ENCODE results near the gene ERP44.
"Not testable (repeated sequence)": the region's sequence is repeated elsewhere in the genome, so short reads cannot be mapped to it uniquely, and the experiment has no call there.

The ERP44 gene

GRCh38 chr9:100099722-100100042, 882 bp upstream of the ERP44 start:
- peak overlapping the region; percentile 82 for H3K27ac ChIP-seq (ENCODE audit: low read length)

GRCh38 chr9:100098046-100098886, 534 bp downstream of the ERP44 start:
- Histone ChIP-seq H3K27me3 (ENCODE audit: low read depth, low read length) (no peaks in the 10 kb centered on the region), H3K4me1 (ENCODE audit: control insufficient read depth in 1 of 2, insufficient read depth in 2 of 2, low read length in 2 of 2) (peaks cover 9 to 23% of the 10 kb centered on the region in 2 donors), H3K27ac (ENCODE audit: low read length) (peak overlapping the region; percentile 92), H3K36me3 (ENCODE audit: control insufficient read depth in 1 of 2, insufficient read depth in 2 of 2, low read length in 2 of 2) (peaks cover 0 to 4% of the 10 kb centered on the region in 2 donors), H3K9me3 (ENCODE audit: control insufficient read depth in 1 of 2, low read length in 2 of 2) (no peaks in the 10 kb centered on the region), H3K4me3 (ENCODE audit: low read depth in 1 of 2, low read length in 2 of 2) (peak overlapping the region; percentile 93 to 99)

More at GRCh38 chr9:100099722-100100042, 882 bp upstream of the ERP44 start:
- Histone ChIP-seq H3K4me1 (ENCODE audit: control insufficient read depth in 1 of 2, insufficient read depth in 2 of 2, low read length in 2 of 2) (peaks cover 9 to 23% of the 10 kb centered on the region in 2 donors), H3K4me3 (ENCODE audit: low read depth in 1 of 2, low read length in 2 of 2) (peak overlapping the region; percentile 93 to 99), H3K9me3 (ENCODE audit: control insufficient read depth in 1 of 2, low read length in 2 of 2) (no peaks in the 10 kb centered on the region), H3K36me3 (ENCODE audit: control insufficient read depth in 1 of 2, insufficient read depth in 2 of 2, low read length in 2 of 2) (peaks cover 6 to 12% of the 10 kb centered on the region in 2 donors), H3K27me3 (ENCODE audit: low read depth, low read length) (no peaks in the 10 kb centered on the region)

DNA sequence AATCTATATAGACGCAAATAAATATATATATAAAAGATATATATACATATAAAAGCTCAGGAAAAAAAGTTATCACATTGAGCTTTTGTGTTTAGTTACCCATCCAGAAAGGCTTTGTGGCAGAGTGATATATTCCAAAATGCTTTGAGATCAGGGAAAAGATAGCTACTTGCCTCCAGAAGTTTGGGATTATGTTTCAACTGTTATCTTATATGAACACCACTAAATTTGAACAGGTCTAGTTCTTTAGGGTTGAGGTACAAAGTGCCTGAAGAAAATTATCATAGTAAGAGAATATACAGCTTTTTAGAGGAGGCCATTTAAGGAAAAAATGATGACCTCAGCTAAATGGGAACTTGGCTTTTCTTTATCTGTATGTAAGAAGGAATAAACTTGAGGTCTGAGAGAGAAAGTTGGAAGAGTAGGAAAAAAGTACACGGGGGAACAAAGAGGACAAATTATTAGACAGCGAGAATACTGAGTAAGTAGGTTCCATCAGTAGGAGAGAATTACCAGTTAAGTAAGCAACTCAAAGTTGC, 2.4 kb downstream of the ERP44 start:
- H3K9me3 ChIP-seq (ENCODE audit: control insufficient read depth in 1 of 2, low read length in 2 of 2) = no peaks in the 10 kb centered on the region
- no peak overlapping the region for H3K4me3 ChIP-seq (ENCODE audit: low read depth in 1 of 2, low read length in 2 of 2)
- H3K27me3 ChIP-seq (ENCODE audit: low read depth, low read length) = no peaks in the 10 kb centered on the region
- peaks cover 0 to 4% of the 10 kb centered on the region in 2 donors for H3K36me3 ChIP-seq (ENCODE audit: control insufficient read depth in 1 of 2, insufficient read depth in 2 of 2, low read length in 2 of 2)
- H3K27ac ChIP-seq (ENCODE audit: low read length) = no peak overlapping the region
- peaks cover 9 to 23% of the 10 kb centered on the region in 2 donors for H3K4me1 ChIP-seq (ENCODE audit: control insufficient read depth in 1 of 2, insufficient read depth in 2 of 2, low read length in 2 of 2)

DNA sequence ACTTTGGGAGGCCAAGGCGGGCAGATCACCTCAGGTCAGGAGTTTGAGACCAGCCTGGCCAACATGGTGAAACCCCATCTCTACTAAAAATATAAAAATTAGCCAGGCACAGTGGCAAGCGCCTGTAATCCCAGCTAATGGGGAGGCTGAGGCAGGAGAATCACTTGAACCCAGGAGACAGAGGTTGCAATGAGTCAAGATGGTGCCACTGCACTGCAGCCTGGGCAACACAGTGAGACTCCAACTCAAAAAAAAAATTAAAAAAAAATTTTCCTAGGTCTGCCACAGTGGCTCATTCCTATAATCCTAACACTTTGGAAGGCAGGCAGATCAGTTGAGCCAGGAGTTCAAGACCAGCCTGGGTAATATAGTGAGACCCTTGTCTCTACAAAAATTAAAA, 4.4 kb downstream of the ERP44 start:
- not testable (repeated sequence) for H3K27ac ChIP-seq (ENCODE audit: low read length)

GRCh38 chr9:100092066-100092465, 6.7 kb downstream of the ERP44 start:
- H3K36me3 ChIP-seq (ENCODE audit: control insufficient read depth in 1 of 2, insufficient read depth in 2 of 2, low read length in 2 of 2) = no peaks in the 10 kb centered on the region
- no peaks in the 10 kb centered on the region for H3K9me3 ChIP-seq (ENCODE audit: control insufficient read depth in 1 of 2, low read length in 2 of 2)
- no peak overlapping the region for H3K27ac ChIP-seq (ENCODE audit: low read length)
- H3K4me3 ChIP-seq (ENCODE audit: low read depth in 1 of 2, low read length in 2 of 2) = no peak overlapping the region
- H3K4me1 ChIP-seq (ENCODE audit: control insufficient read depth in 1 of 2, insufficient read depth in 2 of 2, low read length in 2 of 2) = peaks cover 0 to 8% of the 10 kb centered on the region in 2 donors
- H3K27me3 ChIP-seq (ENCODE audit: low read depth, low read length) = no peaks in the 10 kb centered on the region

More for the DNA sequence above, 4.4 kb downstream of the ERP44 start:
- H3K4me3 ChIP-seq (ENCODE audit: low read depth in 1 of 2, low read length in 2 of 2); H3K27me3 ChIP-seq (ENCODE audit: low read depth, low read length); H3K9me3 ChIP-seq (ENCODE audit: control insufficient read depth in 1 of 2, low read length in 2 of 2); H3K36me3 ChIP-seq (ENCODE audit: control insufficient read depth in 1 of 2, insufficient read depth in 2 of 2, low read length in 2 of 2): not testable (repeated sequence)
- peaks cover 9 to 19% of the 10 kb centered on the region in 2 donors for H3K4me1 ChIP-seq (ENCODE audit: control insufficient read depth in 1 of 2, insufficient read depth in 2 of 2, low read length in 2 of 2)

DNA sequence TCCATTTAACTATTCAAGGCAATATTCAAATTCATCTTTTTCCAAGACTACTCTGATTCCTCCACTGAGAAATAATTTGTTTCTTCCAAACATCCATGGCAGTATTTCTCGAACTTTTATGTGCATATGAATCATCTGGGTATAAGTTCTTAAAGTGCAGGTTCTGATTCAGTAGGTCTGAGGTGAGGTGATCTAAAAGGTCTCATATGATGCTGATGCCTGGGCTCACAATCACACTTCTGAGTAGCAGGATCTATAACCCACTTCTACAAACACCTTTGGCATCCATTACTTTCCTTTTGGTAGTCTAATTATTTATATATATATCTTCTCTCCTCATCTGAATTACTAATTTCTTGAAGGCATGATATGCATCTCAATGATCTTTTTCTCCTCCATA, 7.2 kb downstream of the ERP44 start:
- peaks cover 0 to 4% of the 10 kb centered on the region in 2 donors for H3K4me1 ChIP-seq (ENCODE audit: control insufficient read depth in 1 of 2, insufficient read depth in 2 of 2, low read length in 2 of 2)
- no peaks in the 10 kb centered on the region for H3K27me3 ChIP-seq (ENCODE audit: low read depth, low read length)
- H3K36me3 ChIP-seq (ENCODE audit: control insufficient read depth in 1 of 2, insufficient read depth in 2 of 2, low read length in 2 of 2) = no peaks in the 10 kb centered on the region
- H3K9me3 ChIP-seq (ENCODE audit: control insufficient read depth in 1 of 2, low read length in 2 of 2) = no peaks in the 10 kb centered on the region
- no peak overlapping the region for H3K27ac ChIP-seq (ENCODE audit: low read length)
- no peak overlapping the region for H3K4me3 ChIP-seq (ENCODE audit: low read depth in 1 of 2, low read length in 2 of 2)

DNA sequence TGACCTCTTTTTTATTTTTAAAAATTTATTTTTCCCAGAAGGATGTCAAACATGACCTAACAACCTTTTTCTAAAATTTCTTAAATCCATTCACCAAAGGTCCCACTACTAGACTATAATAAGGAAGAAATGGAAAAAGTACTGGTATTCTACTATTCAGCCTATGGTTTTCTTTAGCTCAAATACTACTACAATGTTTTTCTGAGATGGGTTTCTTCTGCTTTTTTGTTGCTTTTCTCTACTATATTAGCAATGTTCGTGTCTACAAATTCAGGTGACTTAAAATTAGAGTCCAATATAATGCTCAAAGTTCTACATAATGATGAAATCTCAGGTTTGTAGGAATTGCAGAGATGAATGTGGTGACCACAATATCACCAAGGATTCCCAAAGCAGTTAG, 7.9 kb downstream of the ERP44 start:
- Histone ChIP-seq H3K27me3 (ENCODE audit: low read depth, low read length) (no peaks in the 10 kb centered on the region), H3K36me3 (ENCODE audit: control insufficient read depth in 1 of 2, insufficient read depth in 2 of 2, low read length in 2 of 2) (no peaks in the 10 kb centered on the region), H3K27ac (ENCODE audit: low read length) (no peak overlapping the region), H3K4me3 (ENCODE audit: low read depth in 1 of 2, low read length in 2 of 2) (no peak overlapping the region), H3K9me3 (ENCODE audit: control insufficient read depth in 1 of 2, low read length in 2 of 2) (no peaks in the 10 kb centered on the region), H3K4me1 (ENCODE audit: control insufficient read depth in 1 of 2, insufficient read depth in 2 of 2, low read length in 2 of 2) (no peaks in the 10 kb centered on the region)

GRCh38 chr9:100088202-100088601, 10.6 kb downstream of the ERP44 start:
- H3K36me3 ChIP-seq (ENCODE audit: control insufficient read depth in 1 of 2, insufficient read depth in 2 of 2, low read length in 2 of 2) = no peaks in the 10 kb centered on the region
- no peaks in the 10 kb centered on the region for H3K27me3 ChIP-seq (ENCODE audit: low read depth, low read length)
- no peaks in the 10 kb centered on the region for H3K9me3 ChIP-seq (ENCODE audit: control insufficient read depth in 1 of 2, low read length in 2 of 2)
- H3K27ac ChIP-seq (ENCODE audit: low read length) = no peak overlapping the region
- H3K4me3 ChIP-seq (ENCODE audit: low read depth in 1 of 2, low read length in 2 of 2) = no peak overlapping the region
- H3K4me1 ChIP-seq (ENCODE audit: control insufficient read depth in 1 of 2, insufficient read depth in 2 of 2, low read length in 2 of 2) = peaks cover 0 to 7% of the 10 kb centered on the region in 2 donors

GRCh38 chr9:100087218-100087617, 11.6 kb downstream of the ERP44 start:
- Histone ChIP-seq H3K36me3 (ENCODE audit: control insufficient read depth in 1 of 2, insufficient read depth in 2 of 2, low read length in 2 of 2) (no peaks in the 10 kb centered on the region), H3K27ac (ENCODE audit: low read length) (no peak overlapping the region), H3K27me3 (ENCODE audit: low read depth, low read length) (no peaks in the 10 kb centered on the region), H3K4me1 (ENCODE audit: control insufficient read depth in 1 of 2, insufficient read depth in 2 of 2, low read length in 2 of 2) (peaks cover 0 to 11% of the 10 kb centered on the region in 2 donors), H3K4me3 (ENCODE audit: low read depth in 1 of 2, low read length in 2 of 2) (no peak overlapping the region), H3K9me3 (ENCODE audit: control insufficient read depth in 1 of 2, low read length in 2 of 2) (no peaks in the 10 kb centered on the region)

DNA sequence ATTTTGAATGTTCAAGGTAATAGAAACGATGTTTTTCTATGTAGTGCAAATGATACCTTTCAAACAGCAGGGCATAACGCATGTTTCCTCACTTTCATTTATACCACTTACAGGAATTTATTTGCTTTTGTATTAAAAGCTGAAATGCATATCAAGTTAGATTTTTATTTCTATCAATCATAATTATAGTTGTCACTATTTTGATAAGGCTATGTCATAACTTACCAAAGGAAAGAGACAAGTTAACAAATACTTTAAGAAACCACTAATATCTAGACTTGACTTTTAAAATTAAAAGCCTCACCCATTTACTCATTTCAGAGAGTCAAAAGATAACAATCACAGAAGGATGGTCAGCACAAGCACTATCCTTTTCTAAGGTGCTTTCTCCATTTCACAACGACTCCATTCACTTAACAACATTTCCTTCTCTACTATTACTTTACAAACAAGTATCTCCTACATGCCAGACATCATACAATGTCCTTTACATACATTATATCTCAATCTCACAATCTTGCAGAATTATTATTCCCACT, 12.6 kb downstream of the ERP44 start:
- Histone ChIP-seq H3K4me1 (ENCODE audit: control insufficient read depth in 1 of 2, insufficient read depth in 2 of 2, low read length in 2 of 2) (peaks cover 0 to 11% of the 10 kb centered on the region in 2 donors), H3K36me3 (ENCODE audit: control insufficient read depth in 1 of 2, insufficient read depth in 2 of 2, low read length in 2 of 2) (no peaks in the 10 kb centered on the region), H3K9me3 (ENCODE audit: control insufficient read depth in 1 of 2, low read length in 2 of 2) (no peaks in the 10 kb centered on the region), H3K27ac (ENCODE audit: low read length) (no peak overlapping the region), H3K27me3 (ENCODE audit: low read depth, low read length) (no peaks in the 10 kb centered on the region), H3K4me3 (ENCODE audit: low read depth in 1 of 2, low read length in 2 of 2) (no peak overlapping the region)

- H3K36me3 ChIP-seq (ENCODE audit: control insufficient read depth in 1 of 2, insufficient read depth in 2 of 2, low read length in 2 of 2) = no peaks in the 10 kb centered on the region
- H3K4me1 ChIP-seq (ENCODE audit: control insufficient read depth in 1 of 2, insufficient read depth in 2 of 2, low read length in 2 of 2) = peaks cover 0 to 11% of the 10 kb centered on the region in 2 donors
- no peak overlapping the region for H3K27ac ChIP-seq (ENCODE audit: low read length)
- no peaks in the 10 kb centered on the region for H3K27me3 ChIP-seq (ENCODE audit: low read depth, low read length)
- H3K9me3 ChIP-seq (ENCODE audit: control insufficient read depth in 1 of 2, low read length in 2 of 2) = no peaks in the 10 kb centered on the region
- H3K4me3 ChIP-seq (ENCODE audit: low read depth in 1 of 2, low read length in 2 of 2) = no peak overlapping the region
Observed at GRCh38 chr9:100084734-100085133, 14.1 kb downstream of the ERP44 start.
